ENCODE data around the gene KCNJ5. TPM values are rescaled to one million over a fixed set of nuclear protein-coding genes. Genes with fewer than 3 reads are reported as not detected.

The KCNJ5 gene
- total RNA-seq, result under 1 TPM in 2 of 4 donors, not detected in 2; 0.26 to 0.36 TPM

GRCh38 chr11:128890543-128891368 is at the start of gene KCNJ5:
Gene KCNJ5, plus strand, starts transcription at chr11:128891356. Its CDS starts 19,918 bp downstream, at chr11:128911274.
- peaks cover 4% of the 10 kb centered on the region for H3K27me3 ChIP-seq
- H3K27ac ChIP-seq, result peak within 1 kb of the TSS; percentile 24
- no peaks in the 10 kb centered on the region for H3K36me3 ChIP-seq
- H3K9me3 ChIP-seq, result no peaks in the 10 kb centered on the region
- peak within 1 kb of the TSS; percentile 66 for H3K4me3 ChIP-seq
- TF ChIP-seq POLR2A (IDR thresholded peaks at IDR 0.05) (no peak), CTCF (IDR thresholded peaks at IDR 0.05) (no peak), EP300 (IDR thresholded peaks at IDR 0.05) (no peak), POLR2AphosphoS5 (IDR thresholded peaks at IDR 0.05) (no peak)
- DNase-seq (ENCODE audit: low spot score in 2 of 2), result no peak
- WGBS, result 0% methylated on average over 54 of the region's 85 CpGs
- peaks cover 48% of the 10 kb centered on the region for H3K4me1 ChIP-seq

GRCh38 chr11:128841461-128842072 is 49.6 kb upstream of the KCNJ5 start:
- 91% methylated on average over 7 of the region's 7 CpGs for WGBS
- H3K36me3 ChIP-seq, result no peaks in the 10 kb centered on the region

GRCh38 chr11:128843198-128843785 is 47.9 kb upstream of the KCNJ5 start:
- Histone ChIP-seq H3K36me3 (no peaks in the 10 kb centered on the region), H3K4me1 (no peaks in the 10 kb centered on the region), H3K27ac (no peak overlapping the region), H3K4me3 (no peak overlapping the region), H3K27me3 (no peaks in the 10 kb centered on the region), H3K9me3 (no peaks in the 10 kb centered on the region)
- 49% methylated on average over 2 of the region's 2 CpGs for WGBS
- DNase-seq (ENCODE audit: low spot score in 2 of 2), result no peak
- TF ChIP-seq CTCF (IDR thresholded peaks at IDR 0.05) (no peak), POLR2A (IDR thresholded peaks at IDR 0.05) (no peak), EP300 (IDR thresholded peaks at IDR 0.05) (no peak)

More at GRCh38 chr11:128841461-128842072, 49.6 kb upstream of the KCNJ5 start:
- no peaks in the 10 kb centered on the region for H3K4me1 ChIP-seq
- no peaks in the 10 kb centered on the region for H3K9me3 ChIP-seq
- H3K27me3 ChIP-seq, result no peaks in the 10 kb centered on the region
- no peak for DNase-seq (ENCODE audit: low spot score in 2 of 2)
- no peak overlapping the region for H3K27ac ChIP-seq
- no peak overlapping the region for H3K4me3 ChIP-seq
- TF ChIP-seq POLR2AphosphoS5 (IDR thresholded peaks at IDR 0.05), result no peak
- TF ChIP-seq EP300 (IDR thresholded peaks at IDR 0.05), result no peak
- TF ChIP-seq POLR2A (IDR thresholded peaks at IDR 0.05), result no peak
- no peak for TF ChIP-seq CTCF (IDR thresholded peaks at IDR 0.05)

- H3K9me3 ChIP-seq, result no peaks in the 10 kb centered on the region
- DNase-seq (ENCODE audit: low spot score in 2 of 2), result no peak
Measured at GRCh38 chr11:128845334-128845780, 45.8 kb upstream of the KCNJ5 start.

More at GRCh38 chr11:128845334-128845780, 45.8 kb upstream of the KCNJ5 start:
- Histone ChIP-seq H3K4me1 (no peaks in the 10 kb centered on the region), H3K4me3 (no peak overlapping the region), H3K27me3 (no peaks in the 10 kb centered on the region), H3K36me3 (no peaks in the 10 kb centered on the region), H3K27ac (no peak overlapping the region)
- TF ChIP-seq POLR2A (IDR thresholded peaks at IDR 0.05) (no peak), CTCF (IDR thresholded peaks at IDR 0.05) (no peak), EP300 (IDR thresholded peaks at IDR 0.05) (no peak), POLR2AphosphoS5 (IDR thresholded peaks at IDR 0.05) (no peak)
- WGBS, result 94% methylated on average over 2 of the region's 2 CpGs
